Heart right ventricle (tissue), 16 donors: ENCODE measurements around the gene UBE2O. TPM values are rescaled to one million over a fixed set of nuclear protein-coding genes. Genes with fewer than 3 reads are reported as not detected.

Experiments
- ATAC-seq, 8 donors: fragments of 200-7000 bp; cut with Tn5 transposase; one replicate each; pipeline ENCODE4 v1.9.1; 2020; ENCODE audit warnings: mild to moderate bottlenecking in 8 of 8, moderate library complexity in 8 of 8, moderate number of reproducible peaks in 1 of 8
- DNase-seq, 2 donors: peaks; one replicate each; pipeline ENCODE4 v3.0.0-alpha.2; 2020
- H3K27ac ChIP-seq, 10 donors: fragments of 200-600 bp; sonication (generic) in 2 of 10; one replicate each; pipeline versions ENCODE4 v1.5.0 to v1.8.0; 2020 to 2022; ENCODE audit warnings: mild to moderate bottlenecking in 3 of 10
- H3K27me3 ChIP-seq, 7 donors: fragments of 200-600 bp; one replicate each; pipeline ENCODE4 v1.8.0; 2021 to 2022; ENCODE audit warnings: mild to moderate bottlenecking in 2 of 7
- H3K36me3 ChIP-seq, 9 donors: fragments of 200-600 bp; sonication (generic) in 1 of 9; one replicate each; pipeline versions ENCODE4 v1.5.0 to v1.8.0; 2020 to 2022; ENCODE audit warnings: mild to moderate bottlenecking in 2 of 9
- H3K4me1 ChIP-seq, 9 donors: fragments of 200-600 bp; sonication (generic) in 1 of 9; one replicate each; pipeline versions ENCODE4 v1.5.0 to v1.8.0; 2020 to 2022; ENCODE audit warnings: mild to moderate bottlenecking in 4 of 9
- H3K4me3 ChIP-seq, 10 donors: fragments of 200-600 bp; sonication (generic) in 2 of 10; one replicate each; pipeline versions ENCODE4 v1.5.0 to v1.8.0; 2020 to 2022; ENCODE audit warnings: mild to moderate bottlenecking in 7 of 10, moderate library complexity in 2 of 10
- H3K9me3 ChIP-seq, 11 donors: fragments of 200-600 bp in 10 of 11; sonication (generic) in 2 of 11; one replicate each; pipeline versions ENCODE4 v1.5.0 to v1.8.0; 2013 to 2022; ENCODE audit warnings: mild to moderate bottlenecking in 2 of 11, control low read depth in 1 of 11, moderate library complexity in 1 of 11
- WGBS, 2 donors: extraction: QIAGEN DNeasy Blood & Tissue Kit; methylation state at CpG; one replicate each; pipeline ENCODE4 v1.1.7; 2013; ENCODE audit warnings: inconsistent platforms in 1 of 2; 5-methylcytosine and 5-hydroxymethylcytosine counted together
- intact Hi-C, 10 donors: fragments of 100-400 bp; cut with DNase I; formaldehyde crosslinking; loops; one replicate each; pipeline versions ENCODE4 v1.11.1 to v1.14.2; 2022
- long read RNA-seq, 3 donors: library from polyadenylated mRNA; unstranded; transcript quantifications; one replicate each; pipeline ENCODE4 v2.0.0, GENCODE V29; 2020 to 2021
- polyA plus RNA-seq, 2 donors: library from polyadenylated mRNA; stranded (reverse); fragments of 200-250 nt; gene quantifications; one replicate each; pipeline ENCODE4 v1.2.3, GENCODE V29; 2013
- total RNA-seq, 10 donors: library from RNA; stranded (reverse); fragmentation: NEBNext Ultra II Directional in 3 of 10; extraction: Animal tissue kit (Norgen Biotek cat#: 25700) in 3 of 10; gene quantifications; one replicate each; pipeline versions ENCODE4 v1.2.1 to v1.2.4, GENCODE V29; 2021 to 2023
- TF ChIP-seq, protein P1 (sequence below), 9 donors: fragments of 200-600 bp; sonication (generic) in 2 of 9; IDR thresholded peaks; one replicate each; pipeline versions ENCODE4 v1.5.0 to v1.8.0; 2021 to 2022; ENCODE audit warnings: antibody characterized with exemption in 9 of 9, mild to moderate bottlenecking in 5 of 9, moderate library complexity in 1 of 9
- donor health status: Arrhythmogenic right ventricular cardiomyopathy.
- donor health status: ischemic (EF 13 %, LVEDD 7.1; RV severe dilation, severe dysfunction).
- donor health status: healthy with polysubstance abuse.
- donor health status: DM: no; HTN: yes; CAD: no.
- donor health status: DM: no; HTN: no; CAD: no.
- donor health status: ischemic (EF 25% LVEDD 6.9; RV normal size, moderate dysfunction).
- donor health status: ischemic (EF 25% LVEDD 5.7; RV mildly dilated, moderate dysfunction).
- donor health status: healthy.
- donor health status: DM: yes; HTN: yes; CAD: no.
- donor health status: Ischemic cardiomyopathy.
- donor health status: ischemic (EF 35%, LVEDD 5.7; RV mildly dilated, moderate dysfunction).
- donor health status: nonischemic (EF 11% LVEDD 7.7; RV severe dilation, severe dysfunction).
- donor health status: DM: yes; HTN: yes; CAD: no.
- donor health status: PGD.
- donor health status: ischemic (EF 29% LVEDD 5.4; RV normal size, mild dysfunction).
- donor health status: nonischemic (EF 23%, LVEDD 6.1; RV moderate dilation, normal function).

Gene UBE2O
- total RNA-seq (10 to 100 TPM; 31.0 to 39.0 (median 36.9) TPM), polyA plus RNA-seq (10 to 100 TPM in 1 of 2 donors, 1 to 10 TPM in 1; 9.1 to 22.5 TPM)
- long read RNA-seq, donor 1, full-length matches to known transcripts = 7 of 42 reads
- long read RNA-seq, donor 1, partial matches to known transcripts = 31 of 42 reads
- long read RNA-seq, donor 1, other reads (novel, unspliced or antisense) = 4 of 42 reads
- long read RNA-seq, donor 2, full-length matches to known transcripts = 6 of 51 reads
- long read RNA-seq, donor 2, partial matches to known transcripts = 27 of 51 reads
- long read RNA-seq, donor 2, other reads (novel, unspliced or antisense) = 18 of 51 reads
- long read RNA-seq, donor 3, full-length matches to known transcripts = 1 of 97 reads
- long read RNA-seq, donor 3, partial matches to known transcripts = 82 of 97 reads
- long read RNA-seq, donor 3, other reads (novel, unspliced or antisense) = 14 of 97 reads

DNA sequence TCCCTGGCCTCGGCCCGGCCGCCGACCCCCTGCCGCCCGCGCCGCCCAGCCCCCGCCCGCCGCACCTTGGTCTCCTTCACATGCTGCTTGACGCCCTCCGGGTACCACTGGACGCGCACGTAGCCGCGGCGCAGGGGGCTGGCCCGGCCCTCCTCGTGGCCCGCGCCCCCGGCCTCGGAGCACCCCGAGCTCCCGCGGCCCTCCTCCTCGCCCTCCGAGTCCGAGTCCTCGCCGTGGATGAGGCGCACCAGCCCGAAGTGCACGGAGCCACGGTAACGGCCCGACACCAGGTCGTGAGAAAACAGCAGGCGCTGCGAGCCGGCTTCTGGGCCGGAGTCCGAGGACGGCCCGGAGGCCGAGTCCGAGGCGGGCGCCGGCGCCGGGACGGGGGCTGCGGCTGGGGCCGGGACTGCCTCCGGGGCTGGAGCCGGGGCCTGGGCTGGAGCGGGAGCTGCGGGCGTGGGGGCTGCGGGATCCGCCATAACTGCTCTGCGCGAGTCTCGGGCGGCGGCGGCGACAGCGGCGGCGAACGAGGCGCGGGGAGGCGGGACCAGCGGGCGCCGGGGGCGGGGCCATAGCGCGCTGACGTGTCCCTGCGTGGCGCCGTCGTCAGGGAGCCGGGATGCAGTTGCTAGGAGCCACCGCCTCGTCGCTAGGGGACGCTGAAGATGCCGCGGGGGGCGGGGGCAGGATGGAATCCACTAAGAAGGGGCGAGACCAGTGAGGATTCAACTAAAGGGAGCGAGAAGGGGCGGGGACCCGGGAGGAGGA, at the start of gene UBE2O:
UBE2O (minus strand) TSS at position 493 of the 771 bp plus-strand sequence; CDS start at position 482, 11 bp downstream.
- Histone ChIP-seq H3K36me3 (no peaks in the 10 kb centered on the region), H3K27ac (peak within 1 kb of the TSS; percentile 60 to 95 (median 88)), H3K4me3 (peak within 1 kb of the TSS; percentile 70 to 99 (median 93)), H3K27me3 (no peaks in the 10 kb centered on the region), H3K4me1 (peaks cover 4 to 45% (median 30%) of the 10 kb centered on the region in 9 donors), H3K9me3 (no peaks in the 10 kb centered on the region)
- ATAC-seq (peak; percentile 91 to 97 (median 92)), DNase-seq (peak; percentile 87 to 91)
- TF ChIP-seq, protein P1, sequence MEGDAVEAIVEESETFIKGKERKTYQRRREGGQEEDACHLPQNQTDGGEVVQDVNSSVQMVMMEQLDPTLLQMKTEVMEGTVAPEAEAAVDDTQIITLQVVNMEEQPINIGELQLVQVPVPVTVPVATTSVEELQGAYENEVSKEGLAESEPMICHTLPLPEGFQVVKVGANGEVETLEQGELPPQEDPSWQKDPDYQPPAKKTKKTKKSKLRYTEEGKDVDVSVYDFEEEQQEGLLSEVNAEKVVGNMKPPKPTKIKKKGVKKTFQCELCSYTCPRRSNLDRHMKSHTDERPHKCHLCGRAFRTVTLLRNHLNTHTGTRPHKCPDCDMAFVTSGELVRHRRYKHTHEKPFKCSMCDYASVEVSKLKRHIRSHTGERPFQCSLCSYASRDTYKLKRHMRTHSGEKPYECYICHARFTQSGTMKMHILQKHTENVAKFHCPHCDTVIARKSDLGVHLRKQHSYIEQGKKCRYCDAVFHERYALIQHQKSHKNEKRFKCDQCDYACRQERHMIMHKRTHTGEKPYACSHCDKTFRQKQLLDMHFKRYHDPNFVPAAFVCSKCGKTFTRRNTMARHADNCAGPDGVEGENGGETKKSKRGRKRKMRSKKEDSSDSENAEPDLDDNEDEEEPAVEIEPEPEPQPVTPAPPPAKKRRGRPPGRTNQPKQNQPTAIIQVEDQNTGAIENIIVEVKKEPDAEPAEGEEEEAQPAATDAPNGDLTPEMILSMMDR (IDR thresholded peaks at IDR 0.05) = peak in 8 of 9 donors; percentile 6 to 64 (median 50)
- WGBS, 2 donors = 1% methylated on average over 95 to 101 of the region's 101 CpGs
- intact Hi-C loops = loop anchor here in 5 of 10 donors (2.0 to 5.0 kb wide), 4 partner anchors 32 to 51 kb away; no protein-coding TSS in a partner anchor

DNA sequence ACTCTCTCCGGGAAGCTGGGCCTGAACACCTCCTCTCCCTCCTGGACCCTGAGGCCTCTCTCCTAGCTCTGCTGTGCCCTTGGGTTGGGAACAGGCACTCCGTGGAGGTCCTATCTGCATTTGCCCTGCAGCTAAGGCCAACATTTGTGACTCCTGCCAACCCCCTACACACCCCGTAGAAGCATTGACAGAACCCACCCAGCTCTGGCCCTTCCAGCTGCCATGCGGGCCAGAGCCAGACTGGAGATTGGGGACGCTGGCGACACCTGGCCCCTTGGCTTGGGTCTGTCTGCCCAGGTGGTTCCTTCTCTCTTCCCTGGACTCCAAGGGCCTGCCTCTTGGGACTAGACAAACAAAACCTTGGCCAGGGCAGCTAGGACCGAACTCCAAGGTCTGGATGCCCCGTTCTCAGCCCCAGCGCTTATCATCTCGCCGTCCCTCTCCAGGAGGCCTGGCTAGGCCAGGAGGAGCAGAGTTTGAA, 48.9 kb upstream of the UBE2O start:
- Histone ChIP-seq H3K9me3 (no peaks in the 10 kb centered on the region), H3K4me3 (peak overlapping the region; percentile 35 to 85 (median 78)), H3K4me1 (peaks cover 22 to 63% (median 42%) of the 10 kb centered on the region in 9 donors), H3K27ac (peak overlapping the region; percentile 83 to 97 (median 92)), H3K36me3 (no peaks in the 10 kb centered on the region), H3K27me3 (peaks cover 0 to 4% (median 0%) of the 10 kb centered on the region in 7 donors)
- 76 to 78% methylated on average over 11 of the region's 11 CpGs for WGBS, 2 donors
- TF ChIP-seq, protein P1 (IDR thresholded peaks at IDR 0.05) = no peak
- intact Hi-C loops = loop anchor here in 6 of 10 donors (5.0 to 10.0 kb wide), 4 partner anchors 90 to 197 kb away; partner anchors contain the start of gene QRICH2 (in 3 of the 6)
- ATAC-seq (no peak), DNase-seq (no peak)

DNA sequence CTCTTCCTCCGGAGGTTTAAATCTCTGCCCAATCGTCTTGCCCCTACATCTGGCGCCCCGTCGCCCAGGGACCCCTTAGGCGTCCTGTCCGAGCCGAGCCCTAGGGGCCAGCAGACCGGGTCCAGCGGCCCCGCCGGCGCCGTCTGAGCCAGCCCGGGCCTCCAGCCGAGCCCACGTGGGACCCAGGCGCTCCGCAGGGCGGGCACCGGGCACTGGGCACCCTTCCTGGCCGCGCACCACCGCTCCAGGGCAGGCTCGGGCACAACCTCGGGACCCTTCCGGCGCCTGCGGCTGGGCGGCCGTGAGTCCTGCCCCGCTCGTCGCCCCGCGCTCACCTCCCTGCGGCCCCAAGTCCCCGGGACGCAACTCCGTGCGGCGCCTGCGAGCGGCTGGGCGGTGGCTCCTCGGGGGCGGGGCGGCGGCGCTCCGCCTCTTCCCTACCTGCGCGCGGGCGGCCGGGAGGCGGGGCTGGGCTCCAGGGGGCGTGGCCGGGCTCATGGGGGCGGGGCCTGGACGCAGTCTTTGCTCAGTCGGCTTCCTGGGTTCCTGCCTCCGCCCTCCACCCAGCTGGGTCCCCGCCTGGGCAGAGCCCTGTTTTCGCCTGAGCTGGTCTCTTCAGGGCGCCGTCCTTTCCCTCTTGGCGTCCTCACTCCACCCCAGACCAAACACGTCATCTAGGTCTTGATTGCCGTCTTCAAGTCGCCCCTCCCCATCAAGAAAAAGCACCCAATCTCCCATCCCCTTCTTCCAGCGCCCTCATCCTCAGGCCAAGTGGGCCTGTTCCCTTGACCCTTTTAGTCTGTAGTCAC, 48.3 kb upstream of the UBE2O start, which contains the start of gene RHBDF2:
RHBDF2 (minus strand) TSS at position 406 of the 809 bp plus-strand sequence. CDS start 19,899 bp downstream, outside the sequence.
- peaks cover 20 to 64% (median 48%) of the 10 kb centered on the region in 9 donors for H3K4me1 ChIP-seq
- WGBS, 2 donors = 1 to 4% methylated on average over 61 to 72 of the region's 72 CpGs
- peak within 1 kb of the TSS; percentile 83 to 97 (median 92) for H3K27ac ChIP-seq
- no peaks in the 10 kb centered on the region for H3K9me3 ChIP-seq
- TF ChIP-seq, protein P1 (IDR thresholded peaks at IDR 0.05) = no peak
- intact Hi-C loops = loop anchor here in 6 of 10 donors (5.0 to 10.0 kb wide), 4 partner anchors 89 to 196 kb away; partner anchors contain the start of gene QRICH2 (in 3 of the 6)
- no peaks in the 10 kb centered on the region for H3K36me3 ChIP-seq
- ATAC-seq (peak; percentile 80 to 91 (median 88)), DNase-seq (peak; percentile 85 to 94)
- H3K27me3 ChIP-seq = no peaks in the 10 kb centered on the region
- H3K4me3 ChIP-seq = peak within 1 kb of the TSS; percentile 35 to 85 (median 78)
